Endothelial cell (in vitro differentiated cells): ENCODE results near the gene NECTIN2. TPM values are rescaled to one million over a fixed set of nuclear protein-coding genes. Genes with fewer than 3 reads are reported as not detected.
"Not testable (repeated sequence)": the region's sequence is repeated elsewhere in the genome, so short reads cannot be mapped to it uniquely, and the experiment has no call there.

Source experiments
- DNase-seq: peaks from one replicate; pipeline ENCODE4 v3.0.0; 2021; ENCODE audit warnings: low spot score
- H3K27ac Mint-ChIP-seq: one replicate; pipeline ENCODE4 v1.8.0; 2021; ENCODE audit warnings: mixed read lengths, inconsistent platforms; ENCODE audit not compliant: unreplicated experiment
- H3K27me3 Mint-ChIP-seq: one replicate; pipeline ENCODE4 v1.8.0; 2021; ENCODE audit warnings: mild to moderate bottlenecking, moderate library complexity, mixed read lengths, inconsistent platforms; ENCODE audit not compliant: unreplicated experiment
- H3K36me3 Mint-ChIP-seq: one replicate; pipeline ENCODE4 v1.8.0; 2021; ENCODE audit warnings: mild to moderate bottlenecking, low read depth, mixed read lengths, inconsistent platforms; ENCODE audit not compliant: unreplicated experiment
- H3K4me1 Mint-ChIP-seq: one replicate; pipeline ENCODE4 v1.8.0; 2021; ENCODE audit warnings: mild to moderate bottlenecking, mixed read lengths, inconsistent platforms; ENCODE audit not compliant: unreplicated experiment
- H3K4me3 Mint-ChIP-seq: one replicate; pipeline ENCODE4 v1.8.0; 2021; ENCODE audit warnings: mild to moderate bottlenecking, mixed read lengths, inconsistent platforms; ENCODE audit not compliant: unreplicated experiment
- H3K9me3 Mint-ChIP-seq: one replicate; pipeline ENCODE4 v1.8.0; 2021; ENCODE audit warnings: mixed read lengths, inconsistent platforms; ENCODE audit not compliant: unreplicated experiment
- CTCF ChIP-seq: fragments of 200-600 bp; sonication (generic); IDR thresholded peaks from one replicate; pipeline ENCODE4 v1.5.0; 2021; ENCODE audit warnings: antibody characterized with exemption; ENCODE audit not compliant: unreplicated experiment
- total RNA-seq: library from RNA; stranded (reverse); fragmentation: NEBNext Ultra II Directional; extraction: Animal tissue kit (Norgen Biotek cat#: 25700); gene quantifications from one replicate; pipeline ENCODE4 v1.2.1, GENCODE V29; 2021; ENCODE audit not compliant: unreplicated experiment

The NECTIN2 gene
- total RNA-seq, 1 donor from 2014 or later = 342 TPM

DNA sequence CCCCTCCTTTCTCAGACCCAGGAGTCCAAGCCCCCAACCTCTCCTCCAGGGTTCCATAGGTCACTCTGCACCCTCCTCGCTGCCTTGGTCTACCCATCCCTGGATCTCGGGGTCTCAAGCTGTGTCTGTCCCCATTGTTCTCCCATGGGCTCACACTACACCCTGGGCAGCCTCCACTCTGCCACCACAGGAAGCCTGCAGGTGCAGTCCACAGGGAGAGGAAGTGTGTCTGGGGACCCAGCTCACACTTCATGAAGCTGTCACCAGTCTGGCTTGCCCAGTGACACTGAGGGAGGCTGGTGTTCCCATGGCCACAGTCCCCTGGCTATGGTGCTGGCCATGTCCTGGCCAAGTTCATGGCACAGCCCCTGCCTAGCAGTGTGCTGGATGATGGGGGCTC is 5.3 kb downstream of the NECTIN2 start:
- peak overlapping the region; percentile 52 for H3K27ac Mint-ChIP-seq
- peaks cover 37% of the 10 kb centered on the region for H3K36me3 Mint-ChIP-seq
- H3K4me1 Mint-ChIP-seq = peaks cover 50% of the 10 kb centered on the region
- no peak for TF ChIP-seq CTCF
- no peak for DNase-seq
- H3K27me3 Mint-ChIP-seq = peaks cover 26% of the 10 kb centered on the region
- no peaks in the 10 kb centered on the region for H3K9me3 Mint-ChIP-seq
- peak overlapping the region; percentile 65 for H3K4me3 Mint-ChIP-seq

DNA sequence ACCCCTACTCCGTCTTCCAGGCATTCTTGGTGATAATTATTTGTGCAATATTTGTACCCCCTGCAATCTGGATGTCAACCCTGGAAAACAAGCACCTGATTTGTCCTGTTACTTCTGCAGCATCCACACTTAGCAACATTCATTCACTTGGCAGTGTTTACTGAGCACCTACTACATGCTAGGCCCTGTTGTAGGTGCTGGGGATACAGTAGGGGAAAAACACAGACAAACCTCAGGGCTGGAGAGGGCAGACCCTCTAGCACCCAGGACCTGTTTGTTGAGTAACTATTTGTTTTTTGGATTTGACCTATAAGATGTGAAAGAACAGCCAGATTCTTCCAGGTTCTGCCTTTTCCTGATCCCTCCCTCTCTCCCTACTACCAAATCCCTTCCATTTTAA is 9.5 kb downstream of the NECTIN2 start:
- H3K36me3 Mint-ChIP-seq = peaks cover 21% of the 10 kb centered on the region
- no peak for DNase-seq
- peaks cover 23% of the 10 kb centered on the region for H3K4me1 Mint-ChIP-seq
- peak overlapping the region; percentile 48 for H3K27ac Mint-ChIP-seq
- peak overlapping the region; percentile 73 for H3K4me3 Mint-ChIP-seq
- H3K9me3 Mint-ChIP-seq = no peaks in the 10 kb centered on the region
- TF ChIP-seq CTCF = no peak
- no peaks in the 10 kb centered on the region for H3K27me3 Mint-ChIP-seq

GRCh38 chr19:44856421-44857083 is 10.5 kb downstream of the NECTIN2 start:
- Mint-ChIP-seq H3K36me3 (peaks cover 28% of the 10 kb centered on the region), H3K4me3 (peak overlapping the region; percentile 37), H3K4me1 (peaks cover 15% of the 10 kb centered on the region), H3K9me3 (no peaks in the 10 kb centered on the region), H3K27me3 (no peaks in the 10 kb centered on the region), H3K27ac (no peak overlapping the region)
- no peak for DNase-seq
- TF ChIP-seq CTCF = no peak

DNA sequence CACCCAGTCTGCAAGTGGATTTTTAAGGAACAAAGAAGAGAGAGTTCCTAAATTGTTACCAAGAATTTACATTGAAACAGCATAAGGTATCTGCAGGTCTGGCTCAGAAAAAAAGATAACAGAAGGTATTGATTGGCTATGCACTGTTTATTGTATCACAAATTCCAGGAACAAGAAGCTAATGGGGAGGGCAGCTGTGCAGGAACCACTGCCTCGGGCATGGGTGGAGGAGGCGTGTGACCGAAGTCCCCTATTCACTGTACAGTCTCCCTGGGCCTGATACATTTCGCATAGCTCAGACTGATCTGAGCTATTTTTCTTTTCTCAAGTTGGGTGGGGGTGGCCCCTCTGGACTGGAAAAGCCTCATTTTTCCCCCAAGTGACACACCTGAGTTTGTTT is 11.7 kb downstream of the NECTIN2 start:
- peaks cover 5% of the 10 kb centered on the region for H3K4me1 Mint-ChIP-seq
- H3K4me3 Mint-ChIP-seq = no peak overlapping the region
- H3K36me3 Mint-ChIP-seq = peaks cover 21% of the 10 kb centered on the region
- no peaks in the 10 kb centered on the region for H3K9me3 Mint-ChIP-seq
- H3K27me3 Mint-ChIP-seq = no peaks in the 10 kb centered on the region
- no peak for TF ChIP-seq CTCF
- H3K27ac Mint-ChIP-seq = peak overlapping the region; percentile 70
- no peak for DNase-seq

GRCh38 chr19:44861576-44861975 is 15.5 kb downstream of the NECTIN2 start:
- H3K27me3 Mint-ChIP-seq, H3K9me3 Mint-ChIP-seq, DNase-seq, H3K4me3 Mint-ChIP-seq, H3K27ac Mint-ChIP-seq: not testable (repeated sequence)
- peaks cover 27% of the 10 kb centered on the region for H3K36me3 Mint-ChIP-seq
- H3K4me1 Mint-ChIP-seq = peaks cover 11% of the 10 kb centered on the region
